ENCODE measurements around the gene GSS.

DNA sequence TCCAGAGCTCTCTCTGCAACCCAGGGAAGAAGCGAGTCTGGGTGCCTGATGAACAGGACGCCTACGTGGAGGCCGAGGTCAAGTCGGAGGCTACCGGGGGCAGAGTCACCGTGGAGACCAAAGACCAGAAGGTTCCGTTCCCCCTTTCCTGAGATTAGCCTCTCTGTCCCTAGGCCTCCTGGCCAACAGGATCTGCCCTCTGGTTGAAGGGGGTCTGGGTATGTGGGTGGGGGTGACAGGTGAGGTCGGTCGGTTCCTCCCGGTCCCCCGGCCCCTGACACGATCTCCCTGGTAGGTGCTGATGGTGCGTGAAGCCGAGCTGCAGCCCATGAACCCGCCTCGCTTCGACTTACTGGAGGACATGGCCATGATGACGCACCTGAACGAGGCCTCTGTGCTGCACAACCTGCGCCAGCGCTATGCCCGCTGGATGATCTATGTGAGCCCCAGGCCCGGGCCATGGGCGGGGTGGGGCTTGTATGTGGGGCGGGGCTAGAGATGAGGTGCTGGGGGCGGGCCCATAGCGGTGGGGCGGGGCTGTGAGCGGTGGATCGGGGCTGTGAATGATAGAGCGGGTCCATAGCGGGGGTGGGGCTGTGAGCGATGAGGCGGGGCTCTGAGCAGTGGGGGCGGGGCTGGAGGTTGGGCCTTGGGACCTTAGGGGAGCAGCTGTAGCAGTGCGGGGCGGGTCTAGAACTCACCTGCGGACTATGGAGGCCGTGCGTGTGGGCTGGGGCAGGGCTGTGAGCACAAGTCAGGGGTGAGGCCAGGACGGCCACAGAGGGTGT lies 24.0 kb upstream of the GSS start:
- TF ChIP-seq POLR2A (IDR thresholded peaks at IDR 0.05) (no peak), POLR2AphosphoS5 (IDR thresholded peaks at IDR 0.05) (no peak)
- TF ChIP-seq, protein P1, sequence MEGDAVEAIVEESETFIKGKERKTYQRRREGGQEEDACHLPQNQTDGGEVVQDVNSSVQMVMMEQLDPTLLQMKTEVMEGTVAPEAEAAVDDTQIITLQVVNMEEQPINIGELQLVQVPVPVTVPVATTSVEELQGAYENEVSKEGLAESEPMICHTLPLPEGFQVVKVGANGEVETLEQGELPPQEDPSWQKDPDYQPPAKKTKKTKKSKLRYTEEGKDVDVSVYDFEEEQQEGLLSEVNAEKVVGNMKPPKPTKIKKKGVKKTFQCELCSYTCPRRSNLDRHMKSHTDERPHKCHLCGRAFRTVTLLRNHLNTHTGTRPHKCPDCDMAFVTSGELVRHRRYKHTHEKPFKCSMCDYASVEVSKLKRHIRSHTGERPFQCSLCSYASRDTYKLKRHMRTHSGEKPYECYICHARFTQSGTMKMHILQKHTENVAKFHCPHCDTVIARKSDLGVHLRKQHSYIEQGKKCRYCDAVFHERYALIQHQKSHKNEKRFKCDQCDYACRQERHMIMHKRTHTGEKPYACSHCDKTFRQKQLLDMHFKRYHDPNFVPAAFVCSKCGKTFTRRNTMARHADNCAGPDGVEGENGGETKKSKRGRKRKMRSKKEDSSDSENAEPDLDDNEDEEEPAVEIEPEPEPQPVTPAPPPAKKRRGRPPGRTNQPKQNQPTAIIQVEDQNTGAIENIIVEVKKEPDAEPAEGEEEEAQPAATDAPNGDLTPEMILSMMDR (IDR thresholded peaks at IDR 0.05), result no peak
